Omental fat pad (tissue), 4 donors: Measurements from ENCODE around the gene BACH2. TPM values are rescaled to one million over a fixed set of nuclear protein-coding genes. Genes with fewer than 3 reads are reported as not detected.
"Not testable (repeated sequence)": the region's sequence is repeated elsewhere in the genome, so short reads cannot be mapped to it uniquely, and the experiment has no call there.

Experiments
- ATAC-seq: fragments of 150-250 bp; one replicate; pipeline ENCODE4 v1.9.1; 2016; ENCODE audit warnings: mild to moderate bottlenecking, moderate library complexity; ENCODE audit not compliant: low FRiP score
- DNase-seq: peaks from one replicate; pipeline ENCODE4 v3.0.0-alpha.2; 2019; ENCODE audit warnings: low spot score
- CTCF ChIP-seq, 3 donors: fragments of 450-650 bp; IDR thresholded peaks; one replicate each; pipeline ENCODE4 v1.5.1; 2016 to 2017; ENCODE audit warnings: antibody characterized with exemption in 3 of 3, mild to moderate bottlenecking in 3 of 3, moderate library complexity in 2 of 3
- total RNA-seq, 4 donors: library from RNA; depleted of rRNA; stranded (reverse); fragments of >200 nt; gene quantifications; one replicate each; pipeline ENCODE4 v1.1.0, GENCODE V29; 2016

The BACH2 gene
- total RNA-seq, 4 donors from 2014 or later = 4.0 to 9.4 (median 7.0) TPM

DNA sequence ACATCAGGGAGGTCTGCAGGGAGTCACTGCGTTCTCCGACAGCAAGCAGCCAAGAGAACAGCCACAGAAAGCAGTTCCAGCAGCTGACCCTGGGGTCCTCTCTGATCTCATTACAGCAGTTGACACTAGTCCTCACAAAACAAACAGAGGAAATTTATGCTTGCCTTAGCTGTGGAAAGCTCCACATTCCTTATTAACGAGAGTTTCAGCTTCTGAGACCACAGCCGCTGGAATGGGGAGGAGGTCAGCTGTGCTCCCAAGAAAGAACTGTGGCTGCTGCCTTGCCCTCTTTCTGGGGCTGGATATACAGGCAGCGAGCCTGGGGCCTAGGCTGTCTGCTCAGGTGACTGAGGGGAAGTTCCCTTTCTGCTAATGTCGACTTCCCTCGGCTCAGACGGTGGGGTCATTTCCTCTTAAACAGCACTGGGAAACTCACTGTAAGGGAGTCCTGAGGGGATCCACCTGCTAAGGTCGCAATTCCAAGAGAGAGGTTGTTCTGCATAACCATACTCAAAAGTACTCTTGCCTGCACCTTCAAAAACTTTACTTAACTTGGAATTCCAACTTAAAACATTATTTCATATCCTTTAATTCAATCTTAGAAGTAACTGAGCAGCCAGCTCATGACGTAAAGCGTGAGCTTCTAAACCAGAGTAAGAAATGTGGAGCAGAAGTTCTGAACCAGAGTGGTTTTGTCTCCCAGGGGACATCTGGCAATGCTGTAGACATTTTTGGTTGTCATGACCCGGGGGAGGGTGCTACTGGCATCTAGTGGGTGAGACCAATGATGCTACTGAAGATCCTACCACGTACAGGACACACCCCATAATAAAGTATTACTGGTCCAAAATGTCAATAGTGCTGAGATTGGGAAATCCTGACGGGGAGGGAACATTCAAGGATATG is 80.3 kb downstream of the BACH2 start:
- ATAC-seq (no peak), DNase-seq (no peak)
- TF ChIP-seq CTCF (IDR thresholded peaks at IDR 0.05) = no peak

DNA sequence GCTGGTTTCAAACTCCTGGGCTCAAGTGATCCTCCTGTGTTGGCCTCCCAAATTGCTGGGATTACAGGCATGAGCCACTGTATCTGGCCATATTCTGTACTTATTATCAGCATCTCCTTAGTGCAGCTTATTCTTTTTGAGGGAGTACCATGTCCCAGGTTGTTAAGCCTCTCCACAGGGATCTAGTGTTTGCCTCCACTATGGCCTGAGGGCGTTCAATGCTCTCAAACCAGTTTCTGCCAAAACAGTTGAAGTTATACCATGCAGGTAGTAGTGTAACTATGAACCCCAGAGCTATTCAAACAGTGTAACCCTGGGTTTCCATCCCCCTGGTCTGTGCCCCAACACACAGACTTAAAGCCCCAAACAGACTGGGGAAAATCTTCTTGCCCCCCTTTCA is 81.7 kb downstream of the BACH2 start:
- ATAC-seq (no peak), DNase-seq (no peak)
- no peak for TF ChIP-seq CTCF (IDR thresholded peaks at IDR 0.05)

GRCh38 chr6:90214461-90214860 is 82.2 kb downstream of the BACH2 start:
- ATAC-seq (no peak), DNase-seq (no peak)
- no peak for TF ChIP-seq CTCF (IDR thresholded peaks at IDR 0.05)

- DNase-seq (no peak), ATAC-seq (no peak)
- no peak for TF ChIP-seq CTCF (IDR thresholded peaks at IDR 0.05)
Observed at GRCh38 chr6:90212274-90212673, 84.4 kb downstream of the BACH2 start.

DNA sequence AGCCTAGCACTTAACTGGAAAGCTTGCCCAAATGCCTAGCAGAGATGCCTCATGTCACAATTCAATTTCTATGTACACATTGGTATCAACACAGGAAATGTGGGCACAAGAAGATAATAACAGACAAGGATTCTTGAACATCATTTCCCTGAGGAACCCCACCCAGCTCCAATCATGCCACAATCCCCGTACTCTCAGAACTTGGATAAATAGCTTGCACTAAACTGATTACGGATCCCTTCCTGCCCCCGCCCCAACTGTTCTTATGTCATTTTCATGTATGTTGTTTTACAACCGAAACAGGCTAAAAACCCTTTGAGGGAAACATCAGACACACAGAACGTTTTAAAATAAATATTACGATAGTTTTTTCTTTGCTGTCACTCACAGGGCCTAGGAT is 87.1 kb downstream of the BACH2 start:
- ATAC-seq (no peak), DNase-seq (no peak)
- TF ChIP-seq CTCF (IDR thresholded peaks at IDR 0.05) = no peak

GRCh38 chr6:90208690-90209089 is 88.0 kb downstream of the BACH2 start:
- DNase-seq, ATAC-seq: not testable (repeated sequence)

DNA sequence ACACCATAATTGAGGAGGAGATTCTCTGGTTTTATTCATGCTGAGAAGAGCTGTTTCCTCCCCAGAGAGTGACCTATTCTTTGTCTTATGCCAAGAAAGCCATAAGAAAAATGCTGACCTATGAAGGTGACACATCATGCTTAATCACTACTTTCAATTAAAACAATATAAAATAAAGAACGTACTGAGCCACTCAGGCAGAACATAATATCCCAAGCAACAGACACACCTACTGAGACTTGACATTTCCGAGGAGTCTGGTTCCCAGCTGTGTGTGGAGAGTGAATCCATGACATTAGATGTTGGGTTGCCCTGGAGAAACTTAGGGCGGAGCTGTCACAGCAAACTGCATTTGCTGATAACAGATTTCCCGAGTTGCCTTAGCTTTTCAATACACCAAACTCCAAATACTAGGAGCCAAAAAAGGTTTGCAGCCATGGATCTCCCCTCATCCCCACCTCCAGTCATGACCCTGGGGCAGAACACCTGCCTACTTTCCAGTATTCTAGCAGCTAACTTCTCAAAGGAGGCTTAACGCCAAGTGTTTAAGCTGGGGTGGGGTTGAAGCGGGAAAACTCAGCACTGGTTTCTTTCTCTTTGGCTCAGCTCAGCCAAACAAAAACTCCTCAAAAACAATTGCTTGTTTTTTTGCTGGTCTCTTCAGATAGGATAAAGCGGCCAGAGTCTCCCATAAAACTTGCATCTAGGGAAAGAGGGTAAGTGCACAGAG is 92.2 kb downstream of the BACH2 start:
- ATAC-seq (peak; percentile 32), DNase-seq (no peak)
- TF ChIP-seq CTCF (IDR thresholded peaks at IDR 0.05) = no peak
